CD4-positive, alpha-beta T cell (primary cell): Measurements from ENCODE around the gene ZMYND11. TPM values are rescaled to one million over a fixed set of nuclear protein-coding genes. Genes with fewer than 3 reads are reported as not detected.

ENCODE experiments used
- ATAC-seq: fragments of 200-7000 bp; cut with Tn5 transposase; one replicate; pipeline ENCODE4 v1.10.0; 2022; ENCODE audit warnings: mild to moderate bottlenecking; ENCODE audit not compliant: poor library complexity
- CTCF ChIA-PET: fragments of 350-600 bp; sonication (Branson Sonifier 250); formaldehyde crosslinking; loops from one replicate; lab custom pipeline; 2021; ENCODE audit warnings: antibody characterized with exemption, inconsistent platforms; lab: Charles Lee
- POLR2A ChIA-PET: fragments of 350-600 bp; sonication (Branson Sonifier 250); formaldehyde crosslinking; loops from one replicate; lab custom pipeline; 2021; ENCODE audit warnings: antibody characterized with exemption, inconsistent platforms; lab: Charles Lee
- DNase-seq, 14 experiments: peaks; one replicate each; pipeline ENCODE4 v3.0.0-alpha.2; 2013 to 2020; ENCODE audit warnings: mixed read lengths in 2 of 14
- H3K27ac ChIP-seq, 2 donors: one replicate each; pipeline versions ENCODE4 v1.5.1 to v1.7.0; 2013; ENCODE audit warnings: low read length in 2 of 2, low read depth in 1 of 2, mild to moderate bottlenecking in 1 of 2
- H3K27me3 ChIP-seq, 2 experiments: 1 replicate in 1 of 2; 2 replicates in 1 of 2; pipeline versions ENCODE4 v1.6.1 to v1.7.0; 2013; ENCODE audit warnings: low read length in 2 of 2, control low read depth in 1 of 2, mild to moderate bottlenecking in 1 of 2, moderate library complexity in 1 of 2; ENCODE audit not compliant: insufficient read depth in 2 of 2, control insufficient read depth in 1 of 2
- H3K36me3 ChIP-seq: one replicate; pipeline ENCODE4 v1.6.1; 2013; ENCODE audit warnings: low read length, control low read depth; ENCODE audit not compliant: insufficient read depth
- H3K4me1 ChIP-seq: one replicate; pipeline ENCODE4 v1.6.1; 2013; ENCODE audit warnings: low read length, control low read depth; ENCODE audit not compliant: insufficient read depth
- H3K4me3 ChIP-seq: one replicate; pipeline ENCODE4 v1.5.1; 2013; ENCODE audit warnings: mild to moderate bottlenecking, low read length, moderate library complexity
- H3K9me3 ChIP-seq, 2 experiments: 1 replicate in 1 of 2; 2 replicates in 1 of 2; pipeline versions ENCODE4 v1.6.1 to v1.7.0; 2013; ENCODE audit warnings: low read length in 2 of 2, mild to moderate bottlenecking in 2 of 2, control low read depth in 1 of 2, moderate library complexity in 1 of 2; ENCODE audit not compliant: control insufficient read depth in 1 of 2, insufficient read depth in 1 of 2
- H3K27ac Mint-ChIP-seq: one replicate; pipeline ENCODE4 v1.8.0; 2020; ENCODE audit warnings: mixed read lengths
- H3K27me3 Mint-ChIP-seq: one replicate; pipeline ENCODE4 v1.8.0; 2021; ENCODE audit warnings: mixed read lengths
- H3K36me3 Mint-ChIP-seq: one replicate; pipeline ENCODE4 v1.8.0; 2021; ENCODE audit warnings: low read depth, mixed read lengths
- H3K4me1 Mint-ChIP-seq: one replicate; pipeline ENCODE4 v1.8.0; 2021; ENCODE audit warnings: low read depth, mixed read lengths
- H3K4me3 Mint-ChIP-seq: one replicate; pipeline ENCODE4 v1.8.0; 2020; ENCODE audit warnings: mild to moderate bottlenecking, mixed read lengths
- H3K9me3 Mint-ChIP-seq: one replicate; pipeline ENCODE4 v1.8.0; 2020; ENCODE audit warnings: mixed read lengths
- intact Hi-C, 2 experiments: fragments of 100-400 bp; cut with DNase I in 1 of 2; cut with micrococcal nuclease in 1 of 2; formaldehyde crosslinking; loops; one replicate each; pipeline versions ENCODE4 v1.15.1 to v1.9.0; 2023 to 2025; cut with DNase I, micrococcal nuclease
- total RNA-seq, 174 experiments: library from RNA in 2 of 174; stranded (reverse) in 2 of 174; gene quantifications; one replicate each; pipeline ENCODE4 v1.2.3 and lab custom pipeline; 2021 to 2026
- TF ChIP-seq, protein P1 (sequence below): fragments of 200-600 bp; IDR thresholded peaks from one replicate; pipeline ENCODE4 v1.8.0; 2022; ENCODE audit warnings: antibody characterized with exemption, mild to moderate bottlenecking

Gene ZMYND11
- total RNA-seq, 2 experiments from 2014 or later: 19.9 to 22.2 TPM

DNA sequence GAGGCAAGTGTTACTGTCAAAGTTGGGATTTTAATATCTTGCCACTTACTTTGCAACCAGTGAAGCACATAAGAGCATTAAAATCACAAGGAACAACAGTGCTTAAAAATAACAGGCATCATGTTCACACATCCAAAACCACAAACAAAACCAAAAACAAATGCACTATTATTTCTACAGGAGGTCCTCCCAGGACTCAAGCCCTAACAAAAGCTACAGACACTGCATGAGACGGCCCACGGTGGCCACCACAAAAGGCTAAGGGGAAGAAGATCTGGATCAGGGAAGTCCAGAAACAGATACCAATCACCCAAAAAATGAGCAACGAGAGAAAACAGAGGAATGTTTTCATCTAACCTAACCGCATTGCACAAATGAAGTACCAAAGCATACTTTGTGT, 158.4 kb downstream of the ZMYND11 start:
- H3K4me3 Mint-ChIP-seq: no peak overlapping the region
- intact Hi-C loops: no loop called here
- TF ChIP-seq, protein P1, sequence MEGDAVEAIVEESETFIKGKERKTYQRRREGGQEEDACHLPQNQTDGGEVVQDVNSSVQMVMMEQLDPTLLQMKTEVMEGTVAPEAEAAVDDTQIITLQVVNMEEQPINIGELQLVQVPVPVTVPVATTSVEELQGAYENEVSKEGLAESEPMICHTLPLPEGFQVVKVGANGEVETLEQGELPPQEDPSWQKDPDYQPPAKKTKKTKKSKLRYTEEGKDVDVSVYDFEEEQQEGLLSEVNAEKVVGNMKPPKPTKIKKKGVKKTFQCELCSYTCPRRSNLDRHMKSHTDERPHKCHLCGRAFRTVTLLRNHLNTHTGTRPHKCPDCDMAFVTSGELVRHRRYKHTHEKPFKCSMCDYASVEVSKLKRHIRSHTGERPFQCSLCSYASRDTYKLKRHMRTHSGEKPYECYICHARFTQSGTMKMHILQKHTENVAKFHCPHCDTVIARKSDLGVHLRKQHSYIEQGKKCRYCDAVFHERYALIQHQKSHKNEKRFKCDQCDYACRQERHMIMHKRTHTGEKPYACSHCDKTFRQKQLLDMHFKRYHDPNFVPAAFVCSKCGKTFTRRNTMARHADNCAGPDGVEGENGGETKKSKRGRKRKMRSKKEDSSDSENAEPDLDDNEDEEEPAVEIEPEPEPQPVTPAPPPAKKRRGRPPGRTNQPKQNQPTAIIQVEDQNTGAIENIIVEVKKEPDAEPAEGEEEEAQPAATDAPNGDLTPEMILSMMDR: no peak
- ATAC-seq (no peak), DNase-seq (no peak)
- CTCF ChIA-PET: no interaction called here
- Histone ChIP-seq H3K36me3 (no peaks in the 10 kb centered on the region), H3K4me3 (no peak overlapping the region), H3K9me3 (peaks cover 0 to under 1% of the 10 kb centered on the region in 2 experiments), H3K27me3 (no peaks in the 10 kb centered on the region), H3K27ac (no peak overlapping the region), H3K4me1 (no peaks in the 10 kb centered on the region)
- no peaks in the 10 kb centered on the region for H3K4me1 Mint-ChIP-seq
- H3K27ac Mint-ChIP-seq: no peak overlapping the region
- no peaks in the 10 kb centered on the region for H3K9me3 Mint-ChIP-seq
- H3K27me3 Mint-ChIP-seq: no peaks in the 10 kb centered on the region
- H3K36me3 Mint-ChIP-seq: peaks cover 17% of the 10 kb centered on the region
- POLR2A ChIA-PET: no interaction called here

DNA sequence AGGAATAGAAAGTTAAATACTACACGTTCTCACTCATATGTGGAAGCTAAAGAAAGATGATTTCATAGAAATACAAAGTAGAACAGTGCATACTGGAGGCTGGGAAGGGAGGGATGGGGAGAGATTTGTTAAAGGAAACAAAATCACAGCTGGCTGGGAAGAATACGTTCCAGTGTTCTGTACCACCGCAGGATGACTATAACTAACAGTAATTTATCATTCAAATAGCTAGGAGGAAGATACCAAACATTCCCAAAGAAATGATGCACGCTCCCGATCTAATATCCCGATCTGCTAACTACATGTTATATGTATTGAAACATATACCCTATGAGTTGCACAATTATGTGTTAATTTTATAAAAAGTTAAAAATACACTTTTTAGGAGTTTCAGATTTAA, 162.3 kb downstream of the ZMYND11 start:
- Histone ChIP-seq H3K4me3 (no peak overlapping the region), H3K9me3 (no peaks in the 10 kb centered on the region), H3K27me3 (no peaks in the 10 kb centered on the region), H3K27ac (no peak overlapping the region), H3K36me3 (no peaks in the 10 kb centered on the region), H3K4me1 (no peaks in the 10 kb centered on the region)
- H3K27ac Mint-ChIP-seq: no peak overlapping the region
- no peak overlapping the region for H3K4me3 Mint-ChIP-seq
- no peaks in the 10 kb centered on the region for H3K27me3 Mint-ChIP-seq
- ATAC-seq (no peak), DNase-seq (no peak)
- no peaks in the 10 kb centered on the region for H3K9me3 Mint-ChIP-seq
- intact Hi-C loops: no loop called here
- H3K36me3 Mint-ChIP-seq: peaks cover 6% of the 10 kb centered on the region
- POLR2A ChIA-PET: no interaction called here
- H3K4me1 Mint-ChIP-seq: no peaks in the 10 kb centered on the region
- CTCF ChIA-PET: no interaction called here
- TF ChIP-seq, protein P1: no peak

DNA sequence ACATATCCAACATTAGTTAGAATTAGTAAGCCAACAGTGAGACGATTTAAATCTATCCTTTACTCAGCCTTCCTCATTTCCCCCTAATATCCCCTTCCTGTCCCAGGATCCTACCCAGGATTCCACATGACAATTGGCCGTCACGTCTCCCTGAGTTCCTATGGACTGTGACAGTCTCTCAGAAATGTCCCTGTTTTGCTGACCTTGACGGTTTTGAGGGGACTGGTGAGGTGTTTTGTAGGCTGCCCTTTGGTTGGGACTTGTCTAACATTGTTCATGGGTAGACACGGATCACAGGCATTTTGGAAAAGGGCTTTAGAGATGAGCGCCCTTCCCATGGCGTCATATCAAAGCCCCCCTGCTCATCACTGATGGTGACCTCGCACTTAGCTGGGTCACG, 162.8 kb downstream of the ZMYND11 start:
- H3K27me3 ChIP-seq: no peaks in the 10 kb centered on the region
- Mint-ChIP-seq H3K4me1 (no peaks in the 10 kb centered on the region), H3K4me3 (no peak overlapping the region), H3K27ac (no peak overlapping the region), H3K9me3 (no peaks in the 10 kb centered on the region), H3K36me3 (peaks cover 6% of the 10 kb centered on the region), H3K27me3 (no peaks in the 10 kb centered on the region)
- intact Hi-C loops: no loop called here
- DNase-seq: no peak
- ChIA-PET POLR2A (no interaction called here), CTCF (no interaction called here)
- H3K27ac ChIP-seq: no peak overlapping the region
- TF ChIP-seq, protein P1: no peak
- H3K4me1 ChIP-seq: no peaks in the 10 kb centered on the region
- H3K36me3 ChIP-seq: no peaks in the 10 kb centered on the region
- no peak for ATAC-seq
- no peak overlapping the region for H3K4me3 ChIP-seq
- H3K9me3 ChIP-seq: no peaks in the 10 kb centered on the region
